Measurements from ENCODE around the gene E2F2.
"Not testable (repeated sequence)": the region's sequence is repeated elsewhere in the genome, so short reads cannot be mapped to it uniquely, and the experiment has no call there.

The E2F2 gene

DNA sequence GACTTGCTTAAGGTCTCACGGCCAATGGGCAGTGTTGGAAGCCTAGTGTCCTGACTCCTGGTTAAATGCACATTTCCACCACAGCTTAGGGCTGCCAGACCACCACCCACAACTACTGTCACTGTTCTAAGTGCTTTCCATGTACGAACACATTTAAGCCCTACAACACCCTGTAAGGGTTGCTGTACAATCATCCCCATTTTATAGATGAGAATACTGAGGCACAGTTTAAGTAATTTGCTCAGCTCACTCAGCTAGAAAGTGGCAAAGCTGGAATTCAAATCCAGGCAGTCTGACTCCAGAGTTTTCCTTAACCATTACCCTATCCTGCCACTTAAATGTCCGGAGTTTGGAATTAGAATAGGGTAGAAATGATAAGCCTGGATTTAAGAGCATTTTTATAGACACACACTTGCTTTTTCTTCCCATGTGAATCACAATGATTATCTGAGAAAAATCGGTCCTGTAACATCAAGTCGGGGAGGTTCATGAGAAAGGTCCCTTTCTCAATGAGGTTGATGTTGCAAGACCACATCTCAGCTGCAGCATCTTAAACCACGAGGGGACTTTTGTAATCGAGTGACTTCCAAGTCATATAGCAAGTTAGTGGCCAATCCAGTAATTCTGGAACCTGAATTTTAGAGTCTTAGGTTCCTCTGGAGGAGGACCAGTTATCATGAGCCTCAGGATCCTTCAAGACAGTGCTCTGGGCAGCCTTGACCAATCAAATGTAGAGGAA is 8.6 kb downstream of the E2F2 start:
- no peak for DNase-seq (ENCODE audit: low read depth)

DNA sequence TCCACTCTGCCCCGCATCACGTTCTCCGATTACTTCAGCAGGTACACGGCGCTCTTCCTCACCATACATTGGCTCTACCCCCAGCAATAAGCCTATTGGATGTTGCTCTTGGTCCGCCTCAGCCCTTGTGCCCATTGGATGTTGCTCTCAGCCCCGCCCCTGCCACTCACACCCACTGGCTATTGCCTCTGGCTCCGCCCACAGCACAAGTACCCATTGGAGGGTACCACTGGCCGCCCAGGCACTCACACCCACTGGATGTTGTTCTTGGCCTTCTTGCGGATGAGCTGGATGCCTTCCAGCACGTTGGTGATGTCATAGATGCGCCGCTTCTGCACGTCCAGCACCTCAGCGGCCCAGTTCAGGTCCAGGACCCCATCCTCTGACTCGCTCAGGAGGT is 9.4 kb downstream of the E2F2 start:
- DNase-seq (ENCODE audit: low read depth) = no peak

DNA sequence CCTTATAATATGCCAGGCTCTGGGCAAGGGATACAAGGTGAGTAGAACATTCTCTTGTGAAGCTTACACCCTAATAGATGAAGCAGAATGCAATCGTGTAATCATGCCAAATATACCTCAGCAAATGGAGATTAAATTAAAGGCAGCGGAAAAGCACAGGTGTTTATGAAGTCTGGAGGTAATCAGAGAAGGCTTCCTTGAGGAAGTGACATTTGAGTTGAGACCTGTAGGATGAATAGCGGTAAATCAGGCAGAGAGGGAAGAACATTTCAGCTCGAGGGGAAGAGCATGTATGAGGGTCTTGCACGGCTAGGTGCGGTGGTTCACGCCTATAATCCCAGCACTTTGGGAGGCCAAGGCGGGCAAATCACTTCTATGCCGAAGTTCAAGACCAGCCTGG is 13.5 kb downstream of the E2F2 start:
- DNase-seq (ENCODE audit: low read depth) = no peak

DNA sequence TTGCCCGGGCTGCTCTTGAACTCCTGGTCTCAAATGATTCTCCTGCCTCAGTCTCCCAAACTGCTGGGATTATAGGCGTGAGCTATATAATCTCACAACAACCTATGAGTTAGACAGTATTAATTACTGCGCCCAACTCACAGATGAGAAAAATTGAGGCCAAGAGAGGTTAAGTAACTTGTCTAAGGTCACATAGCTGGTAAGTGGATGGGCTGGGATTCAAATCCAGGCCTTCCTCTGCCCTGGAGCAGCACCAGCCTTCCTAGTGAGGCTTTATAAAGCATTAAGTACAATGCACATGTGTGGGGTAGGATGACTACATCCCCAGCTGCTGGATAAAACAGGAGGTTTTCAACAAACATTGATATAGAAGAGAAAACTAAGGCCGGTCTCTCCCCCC is 15.1 kb downstream of the E2F2 start:
- DNase-seq (ENCODE audit: low read depth) = no peak

DNA sequence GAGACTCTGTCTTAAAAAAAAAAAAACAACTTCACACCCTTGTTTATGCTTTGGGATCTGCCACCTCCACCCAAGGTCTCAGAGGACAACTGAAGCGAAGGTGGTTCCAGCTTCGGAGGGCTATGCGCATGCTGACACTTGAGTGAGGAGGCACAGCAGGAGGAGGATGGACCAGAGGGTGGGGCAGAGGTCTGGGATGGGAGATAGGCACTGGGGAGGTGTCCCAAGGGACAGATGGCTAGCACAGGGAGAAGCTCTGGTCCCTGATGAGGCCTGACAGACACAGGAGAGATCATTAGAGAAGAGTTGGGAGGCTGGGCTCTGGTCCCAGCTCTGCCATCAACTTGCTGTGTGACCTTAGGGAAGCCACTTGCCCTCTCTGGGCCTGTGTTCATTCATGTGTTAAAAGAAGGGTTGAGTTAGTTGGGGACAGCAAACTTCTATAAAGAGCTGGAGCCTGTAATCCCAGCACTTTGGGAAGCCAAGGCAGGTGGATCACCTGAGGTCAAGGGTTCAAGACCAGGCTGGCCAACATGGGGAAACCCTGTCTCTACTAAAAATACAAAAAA is 16.8 kb downstream of the E2F2 start:
- DNase-seq (ENCODE audit: low read depth) = no peak

DNA sequence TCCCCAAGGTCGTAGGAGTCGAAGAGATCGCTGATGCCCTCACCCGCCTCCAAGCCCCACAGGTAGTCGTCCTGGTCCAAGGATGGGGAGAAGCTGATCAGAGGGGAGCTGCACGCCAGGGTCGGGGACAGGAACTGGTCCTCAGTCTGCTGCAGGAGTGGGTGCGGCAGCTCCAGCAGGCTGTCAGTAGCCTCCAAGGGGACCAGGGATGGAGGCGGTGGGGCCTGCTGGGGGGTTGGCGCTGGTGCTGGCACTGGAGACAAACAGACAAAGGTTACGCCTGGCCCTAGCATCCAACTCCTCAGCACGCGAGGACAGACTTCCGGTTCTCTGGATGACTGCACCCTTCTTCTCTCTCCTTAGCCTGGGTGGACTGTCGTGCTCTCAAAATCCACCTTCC is 21.1 kb downstream of the E2F2 start:
- DNase-seq (ENCODE audit: low read depth) = no peak

DNA sequence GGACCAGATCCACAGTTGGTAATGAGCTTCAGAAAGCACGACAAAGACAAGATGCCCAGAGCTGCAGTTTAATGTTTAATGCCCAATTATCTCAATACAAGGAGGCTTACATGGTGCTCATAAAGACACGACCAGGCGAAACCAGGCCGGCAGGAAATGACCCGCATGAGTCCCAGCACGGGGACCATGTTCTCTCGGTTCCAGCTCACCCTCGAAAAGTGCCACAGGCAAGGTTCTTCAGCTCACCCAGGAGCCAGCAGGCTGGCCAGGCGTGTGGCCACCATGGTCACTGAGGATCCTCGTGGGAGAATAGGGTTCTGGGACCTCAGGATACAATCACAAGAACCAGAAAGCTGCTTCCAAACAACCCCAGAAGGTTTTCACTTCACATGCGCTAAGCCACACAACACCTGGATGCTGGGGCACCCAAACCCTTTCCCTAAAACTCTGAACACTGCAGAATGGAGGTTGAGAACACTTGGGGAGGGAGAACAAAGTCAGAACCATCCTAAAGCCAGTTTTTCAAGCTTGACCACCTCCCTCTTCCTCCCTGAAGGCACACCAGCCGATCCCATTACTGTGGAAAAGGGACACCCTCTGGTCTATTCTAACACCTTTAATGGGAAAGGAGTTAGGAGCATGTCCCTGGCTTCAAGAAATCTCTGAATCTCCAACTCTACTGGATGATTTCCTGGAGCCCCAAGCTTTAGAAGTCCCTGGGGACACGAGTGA is 24.5 kb downstream of the E2F2 start:
- DNase-seq (ENCODE audit: low read depth) = no peak

DNA sequence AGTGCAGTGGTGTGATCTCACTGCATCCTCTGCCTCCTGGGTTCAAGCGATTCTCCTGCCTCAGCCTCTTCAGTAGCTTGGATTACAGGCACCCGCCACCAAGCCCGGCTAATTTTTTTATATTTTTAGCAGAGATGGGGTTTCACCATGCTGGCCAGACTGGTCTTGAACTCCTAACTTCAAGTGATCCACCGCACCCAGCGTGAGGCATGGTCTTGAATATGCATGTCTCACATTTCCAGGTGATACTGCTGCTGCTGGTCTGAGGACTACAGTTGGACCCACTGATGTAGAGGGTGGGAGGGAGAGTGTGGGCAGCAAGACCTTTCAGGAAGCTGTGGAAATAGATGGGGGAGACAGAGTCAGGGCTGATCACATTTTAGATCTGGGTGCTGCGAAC is 25.2 kb downstream of the E2F2 start:
- DNase-seq (ENCODE audit: low read depth) = no peak

DNA sequence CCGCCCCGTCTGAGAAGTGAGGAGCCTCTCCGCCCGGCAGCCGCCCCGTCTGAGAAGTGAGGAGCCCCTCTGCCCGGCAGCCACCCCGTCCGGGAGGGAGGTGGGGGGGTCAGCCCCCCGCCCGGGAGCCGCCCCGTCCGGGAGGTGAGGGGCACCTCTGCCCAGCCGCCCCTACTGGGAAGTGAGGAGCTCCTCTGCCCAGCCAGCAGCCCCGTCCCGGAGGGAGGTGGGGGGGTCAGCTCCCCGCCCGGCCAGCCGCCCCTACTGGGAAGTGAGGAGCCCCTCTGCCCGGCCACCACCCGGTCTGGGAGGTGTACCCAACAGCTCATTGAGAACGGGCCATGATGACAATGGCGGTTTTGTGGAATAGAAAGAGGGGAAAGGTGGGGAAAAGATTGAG is 26.9 kb downstream of the E2F2 start:
- DNase-seq (ENCODE audit: low read depth) = not testable (repeated sequence)

DNA sequence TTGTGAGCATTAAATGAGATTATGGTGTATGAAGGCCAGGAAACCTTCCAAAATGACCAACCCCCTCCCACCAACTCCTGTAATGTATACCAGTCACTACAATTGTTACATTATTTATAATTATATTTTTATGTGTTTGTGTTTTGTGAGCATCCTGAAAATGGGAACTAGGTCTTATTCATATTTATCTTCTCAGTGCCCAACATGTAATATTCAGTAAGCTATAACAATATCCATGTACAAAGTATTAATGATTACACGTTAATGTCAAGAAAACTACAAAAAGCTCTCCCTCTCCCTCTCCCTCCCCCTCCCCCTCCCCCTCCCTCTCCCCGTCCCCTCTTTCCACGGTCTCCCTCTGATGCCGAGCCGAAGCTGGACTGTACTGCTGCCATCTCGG is 28.1 kb downstream of the E2F2 start:
- no peak for DNase-seq (ENCODE audit: low read depth)

DNA sequence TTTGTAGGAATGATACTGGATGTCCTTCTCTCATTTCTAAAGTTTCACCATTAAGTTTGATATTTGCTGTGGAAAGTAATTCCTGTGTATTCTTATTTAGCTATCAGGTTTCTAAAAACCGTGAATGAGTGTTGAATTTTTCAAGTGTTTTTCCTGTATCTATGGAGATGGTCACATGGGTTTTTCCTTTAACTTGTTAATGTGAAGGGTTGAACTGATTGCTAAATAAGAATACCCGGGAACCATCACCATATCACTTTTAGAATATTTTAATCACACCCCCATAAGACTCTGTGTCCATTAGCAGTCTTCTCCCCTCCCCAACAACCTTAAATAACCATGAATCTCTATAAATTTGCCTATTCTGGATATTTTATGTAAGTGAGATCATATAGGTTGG is 30.6 kb downstream of the E2F2 start:
- DNase-seq (ENCODE audit: low read depth) = no peak

DNA sequence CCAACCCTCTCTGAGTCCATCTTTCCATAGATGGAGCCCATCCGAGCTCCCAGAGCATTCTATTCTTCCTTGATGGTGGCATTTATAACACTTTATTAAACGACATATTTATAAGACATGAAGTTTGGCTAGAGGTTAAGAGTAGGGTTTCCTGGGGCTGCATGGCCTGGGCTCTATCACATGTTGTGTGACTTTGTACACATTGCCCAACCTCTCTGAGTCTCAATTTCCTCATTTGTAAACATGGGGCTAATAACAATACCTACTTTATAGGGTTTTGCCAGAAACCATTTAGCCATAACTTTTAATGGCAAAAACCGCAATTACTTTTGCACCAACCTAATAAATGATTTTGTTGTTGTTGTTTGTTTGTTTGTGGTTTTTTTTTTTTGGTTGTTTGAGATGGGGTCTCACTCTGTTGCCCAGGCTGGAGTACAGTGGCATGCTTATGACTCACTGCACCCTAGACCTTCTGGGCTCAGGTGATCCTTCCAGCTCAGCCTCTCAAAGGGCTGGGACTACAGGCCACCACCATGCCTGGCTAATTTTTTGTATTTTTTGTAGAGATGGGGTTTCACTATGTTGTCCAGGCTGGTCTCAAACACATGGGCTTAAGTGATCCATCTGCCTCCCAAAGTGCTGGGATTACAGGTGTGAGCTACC is 33.1 kb downstream of the E2F2 start:
- no peak for DNase-seq (ENCODE audit: low read depth)

DNA sequence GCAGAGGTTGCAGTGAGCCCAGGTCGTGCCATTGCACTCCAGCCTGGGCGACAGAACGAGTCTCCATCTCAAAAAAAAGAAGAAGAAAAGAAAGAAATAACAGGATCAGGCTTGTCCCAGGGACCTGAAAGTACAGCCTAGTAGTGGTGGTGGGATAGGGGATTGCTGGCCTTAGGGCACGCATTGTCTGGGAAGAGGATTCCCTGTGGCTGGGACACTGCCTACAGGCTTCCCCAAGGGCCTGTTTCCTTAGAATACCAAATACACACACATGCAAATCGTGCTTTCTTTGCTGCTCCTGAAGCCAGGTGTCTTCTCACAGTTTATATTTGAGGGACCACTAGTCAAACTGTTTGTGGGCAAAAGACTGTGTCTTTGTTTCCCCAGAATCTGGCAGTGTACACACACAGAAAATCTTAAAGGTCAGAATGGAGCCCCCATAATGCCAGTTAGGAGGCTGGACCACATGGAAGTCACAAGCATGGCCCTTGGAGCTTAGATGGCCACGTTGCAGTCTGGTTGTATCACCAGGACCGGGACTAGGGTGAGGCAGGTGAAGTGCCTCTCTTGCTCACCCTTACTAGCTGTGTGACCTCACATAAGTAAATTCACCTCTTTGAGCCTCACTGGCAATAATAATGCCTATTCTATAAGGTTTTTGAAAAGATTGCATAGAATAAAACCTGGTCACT is 34.4 kb downstream of the E2F2 start:
- DNase-seq (ENCODE audit: low read depth) = no peak

DNA sequence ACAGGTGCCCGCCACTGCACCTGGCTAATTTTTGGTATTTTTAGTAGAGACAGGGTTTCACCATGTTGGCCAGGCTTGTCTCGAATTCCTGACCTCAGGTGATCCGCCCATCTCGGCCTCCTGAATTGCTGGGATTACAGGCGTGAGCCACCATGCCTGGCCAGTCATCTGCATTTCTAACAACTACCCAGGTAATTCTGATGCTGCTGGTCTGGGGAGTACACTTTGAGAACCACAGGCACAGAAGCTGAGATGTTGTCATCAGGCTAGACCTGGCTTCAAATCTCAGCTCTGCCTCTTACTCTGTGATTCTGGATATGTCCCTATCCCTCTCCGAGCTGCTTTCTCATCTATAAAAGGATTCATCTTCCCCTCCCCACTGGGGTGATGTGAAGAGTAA is 36.2 kb downstream of the E2F2 start:
- DNase-seq (ENCODE audit: low read depth) = not testable (repeated sequence)

DNA sequence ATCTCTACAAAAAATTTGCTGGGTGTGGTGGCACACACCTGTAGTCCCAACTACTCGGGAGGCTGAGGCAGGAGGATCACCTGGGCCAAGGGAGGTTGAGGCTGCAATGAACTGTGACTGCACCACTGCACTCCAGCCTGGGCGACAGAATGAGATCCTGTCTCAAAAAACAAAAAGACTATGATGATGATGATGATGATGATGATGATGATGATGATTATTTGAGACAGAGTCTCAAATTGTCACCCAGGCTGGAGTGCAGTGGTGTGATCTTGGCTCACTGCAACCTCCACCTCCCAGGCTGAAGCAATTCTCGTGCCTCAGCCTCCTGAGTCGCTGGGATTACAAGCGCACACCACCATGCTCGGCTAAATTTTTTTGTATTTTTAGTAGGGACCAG is 38.3 kb downstream of the E2F2 start:
- not testable (repeated sequence) for DNase-seq (ENCODE audit: low read depth)

DNA sequence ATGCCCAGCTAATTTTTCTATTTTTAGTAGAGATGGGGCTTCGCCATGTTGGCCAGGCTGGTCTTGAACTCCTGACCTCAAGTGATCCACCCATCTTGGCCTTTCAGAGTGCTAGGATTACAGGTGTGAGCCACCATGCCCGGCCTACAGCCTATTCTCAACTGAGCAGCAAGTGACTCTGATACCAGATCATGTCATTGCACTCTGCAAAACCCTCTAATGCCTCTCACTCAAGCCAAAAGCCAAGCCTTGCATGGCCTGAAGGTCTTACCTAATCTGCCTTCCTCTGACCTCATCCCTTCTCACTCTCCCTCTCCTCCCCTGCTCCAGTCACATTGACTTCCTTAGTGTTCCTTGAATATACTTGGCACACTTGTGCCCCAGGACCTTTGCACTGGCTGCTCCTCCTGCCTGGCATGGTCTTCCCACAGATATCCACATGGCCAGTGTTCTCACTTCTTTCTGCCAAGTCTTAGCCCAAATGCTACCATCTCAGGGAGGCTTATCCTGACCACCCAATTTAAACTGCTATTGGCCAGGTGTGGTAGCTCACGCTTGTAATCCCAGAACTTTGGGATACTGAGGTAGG is 38.8 kb downstream of the E2F2 start:
- no peak for DNase-seq (ENCODE audit: low read depth)

DNA sequence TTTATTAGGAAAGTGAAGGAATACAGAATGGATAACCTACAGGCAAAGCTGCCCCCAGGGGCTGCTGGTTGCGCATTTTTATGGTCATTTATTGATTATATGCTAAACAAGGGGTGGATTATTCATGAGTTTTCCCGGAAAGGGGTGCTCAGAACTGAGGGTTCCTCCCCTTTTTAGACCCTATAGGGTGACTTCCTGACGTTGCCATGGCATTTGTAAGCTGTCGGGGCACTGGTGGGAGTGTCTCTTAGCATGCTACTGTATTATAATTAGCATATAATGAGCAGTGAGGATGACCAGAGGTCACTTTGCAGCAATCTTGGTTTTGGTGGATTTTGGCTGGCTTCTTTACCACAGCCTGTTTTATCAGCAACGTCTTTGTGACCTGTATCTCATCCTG is 41.2 kb downstream of the E2F2 start:
- no peak for DNase-seq (ENCODE audit: low read depth)

DNA sequence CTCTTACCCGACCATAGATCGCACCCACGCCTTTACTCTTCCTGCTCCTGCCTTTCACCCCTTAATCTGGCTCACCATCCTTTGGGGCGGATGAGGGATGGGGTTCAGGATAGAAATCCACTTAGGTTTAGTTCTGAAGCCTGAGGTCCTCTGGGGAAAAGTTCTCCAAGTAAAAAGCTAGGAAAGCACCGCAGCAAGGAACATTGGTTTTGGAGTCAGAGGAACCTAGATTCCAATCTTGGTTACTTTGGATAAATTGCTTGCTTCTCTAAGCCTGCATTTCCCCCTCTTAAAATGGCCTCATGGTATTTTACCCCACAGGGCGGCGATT is 46.1 kb downstream of the E2F2 start:
- DNase-seq (ENCODE audit: low read depth) = no peak

DNA sequence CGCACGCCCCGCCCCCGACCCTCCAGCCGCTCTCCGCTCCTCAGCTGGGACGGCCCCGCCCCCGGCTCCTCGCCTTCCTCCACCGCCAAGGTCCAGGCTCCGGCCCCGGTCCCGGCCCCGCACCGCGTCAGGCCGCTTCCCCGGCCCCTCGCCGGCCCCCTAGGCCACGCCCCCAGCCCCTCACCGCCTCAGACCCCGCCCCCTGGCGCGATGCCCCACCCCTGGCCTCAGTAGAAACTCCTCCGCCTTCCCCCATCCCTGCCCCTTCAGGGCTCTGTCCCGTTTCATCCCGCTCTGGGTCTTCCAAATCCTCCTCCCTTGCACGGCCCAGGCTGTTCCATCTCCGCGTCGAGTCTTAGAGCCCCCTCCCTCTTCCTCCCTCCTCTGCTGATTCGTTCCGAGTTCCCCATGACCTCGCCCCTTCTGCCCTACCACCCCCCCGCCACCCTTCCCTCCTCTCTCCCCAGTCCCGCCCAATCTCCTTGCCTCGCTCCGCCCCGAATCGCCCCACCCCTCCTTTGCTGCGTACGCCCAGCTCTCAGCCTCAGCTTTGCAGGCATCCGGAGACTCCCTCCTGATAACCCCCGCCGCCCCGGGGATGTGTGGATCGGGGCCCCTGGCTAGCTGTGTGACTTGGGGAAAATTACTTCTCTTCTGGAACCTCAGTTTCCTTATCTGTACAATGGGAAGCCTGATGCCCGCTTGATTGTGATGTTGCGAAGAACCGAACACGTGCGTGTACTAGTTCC is 46.6 kb downstream of the E2F2 start:
- peak; percentile 86 for DNase-seq (ENCODE audit: low read depth)

DNA sequence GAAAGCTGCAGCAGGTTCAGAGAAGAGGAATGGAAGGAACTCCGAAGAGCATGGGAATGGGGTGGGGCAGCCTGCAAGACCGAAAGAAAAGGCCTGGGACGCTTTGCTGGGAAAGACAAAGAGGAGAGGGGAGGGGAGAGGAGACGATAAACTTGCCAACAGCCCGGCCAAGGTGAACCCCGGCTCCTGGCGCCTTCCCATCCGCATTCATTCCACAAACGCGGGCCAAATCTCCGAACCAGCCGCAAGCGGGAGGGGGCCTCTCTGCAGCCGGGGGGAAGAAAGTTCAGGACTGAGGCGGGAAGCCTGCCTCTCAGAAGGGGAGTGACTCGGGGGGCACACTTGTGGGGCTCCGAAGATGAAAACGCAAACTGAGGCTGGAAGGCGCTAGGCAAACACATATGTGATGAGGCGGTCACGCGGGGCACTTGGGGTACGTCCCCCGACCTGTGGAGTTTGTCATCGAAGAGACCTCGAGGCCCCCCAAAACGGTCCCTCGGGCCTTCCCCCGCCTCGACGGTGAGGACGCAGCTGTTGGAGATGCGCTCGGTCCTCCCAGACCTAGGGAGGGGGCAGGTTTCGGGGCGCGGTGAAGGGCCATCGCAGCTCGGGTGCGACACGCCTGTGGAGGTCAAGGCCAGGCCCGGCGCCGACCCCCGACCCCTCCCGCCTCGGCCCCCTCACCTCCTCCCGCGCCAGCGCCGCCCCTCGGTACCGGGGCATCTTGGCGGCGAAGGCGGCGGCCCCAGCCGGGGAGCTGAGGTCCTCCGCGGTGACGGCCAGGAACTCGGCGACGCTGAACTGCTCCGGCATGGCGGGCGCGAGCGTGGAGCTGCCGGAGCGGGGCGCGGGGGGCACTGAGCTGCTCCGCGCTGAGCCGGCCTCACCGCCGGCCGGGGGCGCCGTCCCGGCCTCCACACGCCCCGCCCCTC is 47.4 kb downstream of the E2F2 start, which contains the start of gene ASAP3:
TSS of gene ASAP3 (minus strand) at position 859 of the 932 bp plus-strand sequence. CDS start at position 813, 46 bp downstream.
- no peak for DNase-seq (ENCODE audit: low read depth)

All from activated T-cell treated with anti-CD3 and anti-CD28 coated beads for 24 hours (primary cell).